LNCAP (cell line): ENCODE results near the gene USP30.

Experiments used
- CTCF ChIP-seq: fragments of 450-650 bp; IDR thresholded peaks from 2 replicates; pipeline ENCODE4 v1.5.1; 2017; ENCODE audit warnings: mild to moderate bottlenecking

USP30 gene

DNA sequence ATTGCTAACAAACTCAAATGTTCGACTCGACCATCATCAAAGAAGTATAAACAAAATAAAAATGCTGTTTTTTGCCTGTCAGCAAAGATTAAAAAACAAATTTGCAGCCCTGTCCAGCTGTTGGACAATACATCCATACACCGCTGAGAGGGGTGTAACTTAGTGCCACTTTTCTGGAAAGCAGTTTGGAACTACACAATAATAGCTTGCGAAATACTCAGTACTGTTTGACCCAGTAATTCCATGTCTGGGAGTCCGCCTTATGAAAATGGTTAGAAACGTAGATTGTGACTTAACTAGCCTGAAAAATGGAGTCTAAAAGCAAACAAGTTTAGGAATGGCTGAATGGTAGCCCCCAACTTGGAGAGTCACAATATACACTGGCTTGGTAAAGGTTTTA, 6.4 kb downstream of the USP30 start:
- TF ChIP-seq CTCF = no peak

- TF ChIP-seq CTCF = no peak
These were observed 11.8 kb downstream of the USP30 start for GRCh38 chr12:109064143-109064542.

GRCh38 chr12:109065154-109065852, 12.9 kb downstream of the USP30 start:
- TF ChIP-seq CTCF = no peak

GRCh38 chr12:109065853-109066193, 13.4 kb downstream of the USP30 start:
- no peak for TF ChIP-seq CTCF

- no peak for TF ChIP-seq CTCF
These were observed 17.2 kb downstream of the USP30 start for GRCh38 chr12:109069307-109070271.

DNA sequence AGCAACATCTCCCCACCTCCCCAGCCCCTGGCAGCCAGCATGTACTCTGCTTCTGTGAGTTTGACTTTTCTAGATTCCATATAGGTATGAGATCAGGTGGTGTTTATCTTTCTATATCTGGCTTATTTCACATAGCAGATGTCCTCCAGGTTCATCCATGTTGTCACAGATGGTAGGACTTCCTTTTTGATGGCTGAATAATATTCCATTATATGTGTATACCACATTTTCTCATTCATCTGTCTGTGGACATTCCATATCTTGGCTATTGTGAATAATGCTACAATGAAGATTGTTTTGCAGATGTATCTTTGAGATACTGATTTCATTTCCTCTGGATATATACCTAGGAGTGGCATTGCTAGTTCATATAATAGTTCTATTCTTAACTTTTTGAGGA, 22.5 kb downstream of the USP30 start:
- TF ChIP-seq CTCF = no peak

DNA sequence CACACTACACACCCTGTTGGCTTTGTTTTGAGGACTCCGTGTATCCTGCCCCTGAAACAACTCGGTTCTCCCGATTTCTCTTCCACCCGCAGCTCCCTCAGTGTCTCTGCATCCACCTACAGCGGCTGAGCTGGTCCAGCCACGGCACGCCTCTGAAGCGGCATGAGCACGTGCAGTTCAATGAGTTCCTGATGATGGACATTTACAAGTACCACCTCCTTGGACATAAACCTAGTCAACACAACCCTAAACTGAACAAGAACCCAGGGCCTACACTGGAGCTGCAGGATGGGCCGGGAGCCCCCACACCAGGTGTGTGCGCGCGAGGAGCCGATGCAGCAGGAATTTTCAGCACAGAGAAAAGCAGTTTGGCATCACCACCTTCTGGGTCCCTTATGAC, 30.4 kb downstream of the USP30 start:
- TF ChIP-seq CTCF = no peak
